Right lobe of liver (tissue), 4 donors: ENCODE results near the gene PROP1.
"Not testable (repeated sequence)": the region's sequence is repeated elsewhere in the genome, so short reads cannot be mapped to it uniquely, and the experiment has no call there.

Experiments used
- POLR2A ChIP-seq: fragments of 450-650 bp; IDR thresholded peaks from one replicate; pipeline ENCODE4 v1.6.1; 2017; ENCODE audit warnings: antibody characterized with exemption, mild to moderate bottlenecking
- TF ChIP-seq, protein P1 (sequence below), 4 donors: fragments of 200-600 bp in 3 of 4; fragments of 450-650 bp in 1 of 4; IDR thresholded peaks; one replicate each; pipeline versions ENCODE4 v1.5.1 to v1.8.0; 2016 to 2022; ENCODE audit warnings: antibody characterized with exemption in 4 of 4, mild to moderate bottlenecking in 2 of 4
- donor health status: DM: no; HTN: no; CAD: no.
- donor health status: DM: no; HTN: no; CAD: no.
- donor health status: DM: no; HTN: yes; CAD: no.

- TF ChIP-seq, protein P1, sequence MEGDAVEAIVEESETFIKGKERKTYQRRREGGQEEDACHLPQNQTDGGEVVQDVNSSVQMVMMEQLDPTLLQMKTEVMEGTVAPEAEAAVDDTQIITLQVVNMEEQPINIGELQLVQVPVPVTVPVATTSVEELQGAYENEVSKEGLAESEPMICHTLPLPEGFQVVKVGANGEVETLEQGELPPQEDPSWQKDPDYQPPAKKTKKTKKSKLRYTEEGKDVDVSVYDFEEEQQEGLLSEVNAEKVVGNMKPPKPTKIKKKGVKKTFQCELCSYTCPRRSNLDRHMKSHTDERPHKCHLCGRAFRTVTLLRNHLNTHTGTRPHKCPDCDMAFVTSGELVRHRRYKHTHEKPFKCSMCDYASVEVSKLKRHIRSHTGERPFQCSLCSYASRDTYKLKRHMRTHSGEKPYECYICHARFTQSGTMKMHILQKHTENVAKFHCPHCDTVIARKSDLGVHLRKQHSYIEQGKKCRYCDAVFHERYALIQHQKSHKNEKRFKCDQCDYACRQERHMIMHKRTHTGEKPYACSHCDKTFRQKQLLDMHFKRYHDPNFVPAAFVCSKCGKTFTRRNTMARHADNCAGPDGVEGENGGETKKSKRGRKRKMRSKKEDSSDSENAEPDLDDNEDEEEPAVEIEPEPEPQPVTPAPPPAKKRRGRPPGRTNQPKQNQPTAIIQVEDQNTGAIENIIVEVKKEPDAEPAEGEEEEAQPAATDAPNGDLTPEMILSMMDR (IDR thresholded peaks at IDR 0.05) = not testable (repeated sequence)
- not testable (repeated sequence) for TF ChIP-seq POLR2A
These were observed 47.0 kb downstream of the PROP1 start for GRCh38 chr5:177949065-177949464.
